Activated effector memory CD4-positive, alpha-beta T cell treated with anti-CD3 and anti-CD28 coated beads, Interleukin-2, amount 50 U/mL, for 16 hours (primary cell): ENCODE measurements around the gene DPH1.
"Not testable (repeated sequence)": the region's sequence is repeated elsewhere in the genome, so short reads cannot be mapped to it uniquely, and the experiment has no call there.

Experiments used
- DNase-seq: peaks from one replicate; pipeline ENCODE4 v3.0.0-alpha.2; 2020

Gene DPH1

GRCh38 chr17:2029911-2030778 is at the start of gene DPH1:
DPH1 (plus strand) TSS chr17:2030153; CDS start chr17:2030170, 17 bp downstream.
- DNase-seq = peak; percentile 96

DNA sequence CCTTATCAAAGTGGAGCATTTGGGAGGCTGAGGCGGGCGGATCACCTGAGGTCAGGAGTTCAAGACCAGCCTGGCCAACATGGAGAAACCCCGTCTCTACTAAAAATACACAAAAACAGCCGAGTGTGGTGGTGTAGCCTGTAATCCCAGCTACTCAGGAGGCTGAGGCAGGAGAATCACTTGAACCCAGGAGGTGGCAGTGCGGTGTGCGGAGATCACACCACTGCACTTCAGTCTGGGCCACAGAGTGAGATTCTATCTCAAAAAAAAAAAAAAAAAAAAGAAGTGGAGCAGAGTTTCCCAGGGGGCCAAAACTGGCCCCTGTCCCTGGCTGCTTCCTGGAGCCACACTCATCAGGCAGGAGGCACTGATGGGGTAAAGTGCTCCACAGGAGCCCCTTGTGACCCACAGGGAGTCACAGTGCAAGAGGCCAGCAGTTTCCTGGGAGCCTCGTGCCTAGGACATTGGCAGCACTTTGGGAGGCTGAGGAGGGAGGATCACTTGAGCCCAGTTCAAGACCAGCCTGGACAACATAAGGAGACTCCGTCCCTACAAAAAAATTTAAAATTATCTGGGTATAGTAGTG is 49.2 kb upstream of the DPH1 start:
- no peak for DNase-seq

DNA sequence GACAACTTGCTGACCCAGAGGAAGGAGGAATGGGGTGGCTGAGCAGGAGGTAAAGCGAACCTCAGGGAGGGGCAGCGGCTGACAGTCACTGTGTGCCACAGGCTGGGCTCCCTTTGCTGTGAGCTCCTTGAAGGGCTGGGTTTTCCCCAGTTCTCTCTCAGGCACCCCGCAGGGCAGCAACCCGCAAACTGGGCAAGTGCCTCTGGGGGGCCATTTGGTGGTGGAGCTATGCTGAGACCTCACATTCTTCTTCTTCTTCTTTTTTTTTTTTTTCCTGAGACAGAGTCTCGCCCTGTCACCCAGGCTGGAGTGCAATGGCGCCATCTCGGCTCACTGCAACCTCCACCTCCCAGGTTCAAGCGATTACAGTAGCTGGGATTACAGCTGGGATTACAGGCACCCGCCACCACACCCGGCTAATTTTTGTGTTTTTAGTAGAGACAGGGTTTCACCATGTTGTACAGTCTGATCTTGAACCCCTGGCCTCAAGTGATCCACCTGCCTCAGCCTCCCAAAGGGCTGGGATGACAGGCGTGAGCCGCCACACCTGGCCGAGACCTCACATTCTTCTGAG is 47.1 kb upstream of the DPH1 start:
- DNase-seq = not testable (repeated sequence)

GRCh38 chr17:1985093-1985492 is 44.9 kb upstream of the DPH1 start:
- no peak for DNase-seq

DNA sequence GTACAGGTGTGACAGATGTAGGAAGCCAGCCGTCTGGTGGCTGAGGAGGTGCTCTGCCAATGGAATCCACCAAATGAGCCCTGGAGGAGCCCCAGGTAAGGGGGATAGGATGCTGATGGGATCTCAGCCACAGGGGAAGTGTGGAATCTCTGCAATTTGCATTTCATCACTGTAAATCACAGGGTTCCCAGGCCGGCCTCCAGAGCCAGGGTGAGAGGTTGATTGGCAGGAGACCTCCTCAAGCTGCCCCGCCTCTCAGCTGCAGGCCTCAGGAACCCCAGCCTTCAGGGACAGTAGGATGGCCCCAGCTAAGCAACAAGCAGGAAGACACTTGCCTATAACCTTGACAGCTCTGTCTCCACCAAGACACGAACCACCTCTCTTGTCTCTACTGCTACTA is 44.3 kb upstream of the DPH1 start:
- no peak for DNase-seq

- DNase-seq = no peak
Measured at GRCh38 chr17:1986783-1987451, 43.0 kb upstream of the DPH1 start.

- DNase-seq = no peak
Measured at GRCh38 chr17:1989135-1989534, 40.8 kb upstream of the DPH1 start.

DNA sequence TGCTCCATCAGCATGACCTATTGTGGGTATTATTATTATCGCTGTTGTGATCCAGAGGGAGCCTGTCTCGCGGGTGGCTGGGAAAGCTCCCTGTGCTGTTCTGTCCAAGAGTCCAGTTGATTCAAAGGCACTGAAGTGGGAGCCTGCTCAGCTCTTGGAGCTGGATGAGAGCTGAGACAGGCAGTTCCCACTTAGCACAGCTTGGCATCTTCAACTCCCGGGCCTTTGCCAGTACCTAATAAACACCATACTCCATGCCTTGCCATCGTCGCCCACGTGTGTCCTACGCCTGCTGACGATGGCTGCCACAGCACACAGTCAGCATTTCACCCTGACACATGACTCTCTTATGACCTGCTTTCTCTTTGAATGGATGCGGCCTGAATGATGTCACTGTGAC is 37.4 kb upstream of the DPH1 start:
- no peak for DNase-seq

GRCh38 chr17:1994707-1995106 is 35.2 kb upstream of the DPH1 start:
- no peak for DNase-seq

- DNase-seq = no peak
Measured at GRCh38 chr17:1995321-1995892, 34.5 kb upstream of the DPH1 start.

DNA sequence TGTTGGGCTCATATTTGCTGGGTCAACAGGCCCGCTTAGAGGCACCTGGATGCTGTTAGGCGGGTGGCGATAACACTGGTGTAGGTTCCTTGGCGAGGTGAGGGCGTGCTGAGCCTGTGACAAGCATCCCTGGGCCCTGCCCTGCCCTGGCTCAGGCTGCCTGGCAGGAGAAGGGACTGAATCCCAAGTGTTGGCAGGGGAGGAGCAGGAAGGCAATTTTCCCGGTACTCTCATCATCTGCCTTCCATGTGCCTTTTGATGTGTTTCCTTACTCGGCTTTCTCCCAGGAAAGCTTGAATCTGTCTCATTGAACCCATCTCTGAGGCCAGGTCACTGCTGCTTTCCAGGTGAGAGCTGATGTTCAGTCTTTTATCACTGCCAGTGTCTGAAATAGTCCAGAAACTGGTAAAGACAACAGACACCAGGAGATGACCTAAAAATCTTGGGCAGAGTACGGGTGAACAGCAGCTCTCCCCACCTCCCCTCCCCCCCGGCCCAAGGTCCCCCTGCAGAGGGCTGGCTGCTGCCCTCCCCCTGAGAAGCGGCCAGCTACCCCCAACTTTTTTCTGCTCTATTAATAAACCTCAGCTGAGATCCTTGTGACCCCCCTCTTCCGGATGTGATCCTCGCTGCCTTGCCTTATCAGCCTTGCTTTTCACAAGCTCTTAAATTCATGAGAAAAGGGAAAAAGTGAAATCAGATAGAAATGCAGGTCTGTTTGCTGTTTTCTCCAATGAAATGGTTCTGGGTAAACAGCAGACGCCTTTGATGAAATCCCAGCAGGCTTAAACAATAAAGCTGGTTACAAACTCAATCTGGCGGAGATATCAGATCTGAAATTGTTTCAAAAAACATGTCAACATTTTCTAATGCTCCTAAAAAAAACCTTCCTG is 33.8 kb upstream of the DPH1 start:
- no peak for DNase-seq

GRCh38 chr17:1996800-1997288 is 33.1 kb upstream of the DPH1 start:
- DNase-seq = no peak

GRCh38 chr17:1997289-1997926 is 32.5 kb upstream of the DPH1 start:
- no peak for DNase-seq

GRCh38 chr17:1997927-1998742 is 31.8 kb upstream of the DPH1 start:
- no peak for DNase-seq

- DNase-seq = no peak
Measured at GRCh38 chr17:1999557-2000251, 30.2 kb upstream of the DPH1 start.

GRCh38 chr17:2002767-2003329 is 27.1 kb upstream of the DPH1 start:
- DNase-seq = no peak

- DNase-seq = no peak
Measured at GRCh38 chr17:2003525-2003924, 26.4 kb upstream of the DPH1 start.

- no peak for DNase-seq
Measured at GRCh38 chr17:2004435-2004952, 25.5 kb upstream of the DPH1 start.
